WTC11 (cell line): ENCODE measurements around the gene SULT1A2. TPM values are rescaled to one million over a fixed set of nuclear protein-coding genes. Genes with fewer than 3 reads are reported as not detected.

Experiments used
- ATAC-seq: fragments of 200-7000 bp; cut with Tn5 transposase; 2 replicates; pipeline ENCODE4 v1.10.0; 2021; ENCODE audit warnings: mild to moderate bottlenecking, moderate library complexity
- CTCF ChIA-PET: fragments of 300-600 bp; sonication (Branson Sonifier 250); formaldehyde crosslinking; loops from one replicate; lab custom pipeline; 2021; ENCODE audit warnings: antibody characterized with exemption; lab: Charles Lee
- POLR2A ChIA-PET: fragments of 350-600 bp; sonication (Branson Sonifier 250); formaldehyde crosslinking; loops from one replicate; lab custom pipeline; 2021; ENCODE audit warnings: antibody characterized with exemption; lab: Charles Lee
- DNase-seq: peaks from one replicate; pipeline ENCODE4 v3.0.0; 2021; ENCODE audit warnings: low spot score
- H3K27ac Mint-ChIP-seq: 2 replicates; pipeline ENCODE4 v1.8.0; 2021; ENCODE audit warnings: mixed read lengths
- H3K27me3 Mint-ChIP-seq: 2 replicates; pipeline ENCODE4 v1.8.0; 2021; ENCODE audit warnings: low read depth, mild to moderate bottlenecking, moderate library complexity, mixed read lengths
- H3K36me3 Mint-ChIP-seq: 2 replicates; pipeline ENCODE4 v1.8.0; 2021; ENCODE audit warnings: mixed read lengths
- H3K4me1 Mint-ChIP-seq: 2 replicates; pipeline ENCODE4 v1.8.0; 2022; ENCODE audit warnings: mixed read lengths
- H3K4me3 Mint-ChIP-seq: 2 replicates; pipeline ENCODE4 v1.8.0; 2021; ENCODE audit warnings: mild to moderate bottlenecking, moderate library complexity, mixed read lengths
- H3K9me3 Mint-ChIP-seq: 2 replicates; pipeline ENCODE4 v1.8.0; 2021; ENCODE audit warnings: mixed read lengths
- CREM ChIP-seq: sonication (generic); formaldehyde crosslinking; IDR thresholded peaks from 2 replicates; pipeline ENCODE4 v1.8.1; 2022; ENCODE audit warnings: mild to moderate bottlenecking, missing genetic modification reagents, moderate library complexity
- ESRRA ChIP-seq: sonication (generic); formaldehyde crosslinking; IDR thresholded peaks from 2 replicates; pipeline ENCODE4 v1.8.1; 2022; ENCODE audit warnings: mild to moderate bottlenecking, missing genetic modification reagents, borderline replicate concordance
- FOXP1 ChIP-seq: sonication (generic); formaldehyde crosslinking; IDR thresholded peaks from 2 replicates; pipeline ENCODE4 v1.8.0; 2022; ENCODE audit warnings: missing genetic modification reagents, mild to moderate bottlenecking, moderate library complexity, borderline replicate concordance
- FOXP4 ChIP-seq: sonication (generic); formaldehyde crosslinking; IDR thresholded peaks from 2 replicates; pipeline ENCODE4 v1.8.0; 2022; ENCODE audit warnings: mild to moderate bottlenecking, missing genetic modification reagents
- GABPB1 ChIP-seq: sonication (generic); formaldehyde crosslinking; IDR thresholded peaks from 2 replicates; pipeline ENCODE4 v1.8.1; 2023; ENCODE audit warnings: mild to moderate bottlenecking, missing genetic modification reagents
- GRHL2 ChIP-seq: fragments of 250-450 bp; sonication (Bioruptor Pico); IDR thresholded peaks from 2 replicates; pipeline ENCODE4 v1.8.0; 2022; ENCODE audit warnings: mild to moderate bottlenecking, moderate library complexity; ENCODE audit not compliant: insufficient replicate concordance, severe bottlenecking
- JUN ChIP-seq: sonication (generic); formaldehyde crosslinking; IDR thresholded peaks from 2 replicates; pipeline ENCODE4 v1.8.0; 2023; ENCODE audit warnings: mild to moderate bottlenecking, missing genetic modification reagents
- SMAD3 ChIP-seq: sonication (generic); formaldehyde crosslinking; IDR thresholded peaks from 2 replicates; pipeline ENCODE4 v1.8.0; 2022; ENCODE audit warnings: missing genetic modification reagents, mild to moderate bottlenecking, borderline replicate concordance
- SP1 ChIP-seq: sonication (generic); formaldehyde crosslinking; conservative IDR thresholded peaks from 2 replicates; pipeline ENCODE4 v1.8.1; 2022; ENCODE audit warnings: missing genetic modification reagents
- TCF7 ChIP-seq: sonication (generic); formaldehyde crosslinking; IDR thresholded peaks from 2 replicates; pipeline ENCODE4 v1.8.0; 2022; ENCODE audit warnings: mild to moderate bottlenecking, low read depth, missing genetic modification reagents, moderate library complexity
- TEAD1 ChIP-seq: sonication (generic); formaldehyde crosslinking; IDR thresholded peaks from 2 replicates; pipeline ENCODE4 v1.8.0; 2022; ENCODE audit warnings: mild to moderate bottlenecking, missing genetic modification reagents
- TP53 ChIP-seq: sonication (generic); formaldehyde crosslinking; IDR thresholded peaks from 2 replicates; pipeline ENCODE4 v1.8.1; 2023; ENCODE audit warnings: mild to moderate bottlenecking, missing genetic modification reagents
- USF1 ChIP-seq: sonication (generic); formaldehyde crosslinking; IDR thresholded peaks from 2 replicates; pipeline ENCODE4 v1.8.0; 2022; ENCODE audit warnings: mild to moderate bottlenecking, missing genetic modification reagents
- ZBTB21 ChIP-seq: sonication (generic); formaldehyde crosslinking; IDR thresholded peaks from 2 replicates; pipeline ENCODE4 v1.8.1; 2023; ENCODE audit warnings: mild to moderate bottlenecking, missing genetic modification reagents, borderline replicate concordance
- ZNF232 ChIP-seq: sonication (generic); formaldehyde crosslinking; IDR thresholded peaks from 2 replicates; pipeline ENCODE4 v1.8.0; 2022; ENCODE audit warnings: mild to moderate bottlenecking, missing genetic modification reagents
- ZNF263 ChIP-seq: sonication (generic); formaldehyde crosslinking; IDR thresholded peaks from 2 replicates; pipeline ENCODE4 v1.8.1; 2022; ENCODE audit warnings: low read depth, mild to moderate bottlenecking, moderate library complexity, missing genetic modification reagents
- ZNF281 ChIP-seq: sonication (generic); formaldehyde crosslinking; IDR thresholded peaks from 2 replicates; pipeline ENCODE4 v1.8.0; 2023; ENCODE audit warnings: mild to moderate bottlenecking, missing genetic modification reagents
- ZNF416 ChIP-seq: fragments of 250-450 bp; sonication (Bioruptor Pico); IDR thresholded peaks from 2 replicates; pipeline ENCODE4 v1.9.0; 2021; ENCODE audit warnings: mild to moderate bottlenecking, inconsistent platforms
- ZNF423 ChIP-seq: fragments of 250-450 bp; sonication (Bioruptor Pico); IDR thresholded peaks from 2 replicates; pipeline ENCODE4 v2.1.2; 2022; ENCODE audit warnings: mild to moderate bottlenecking, moderate library complexity
- total RNA-seq: library from RNA; stranded (reverse); gene quantifications from 3 replicates; pipeline ENCODE4 v1.2.3, GENCODE V29; 2021
- TF ChIP-seq, protein P1 (sequence below): sonication (generic); formaldehyde crosslinking; IDR thresholded peaks from 2 replicates; pipeline ENCODE4 v1.8.0; 2023; ENCODE audit warnings: missing genetic modification reagents, mild to moderate bottlenecking, borderline replicate concordance
- TF ChIP-seq, protein P2 (sequence below): sonication (generic); formaldehyde crosslinking; IDR thresholded peaks from 2 replicates; pipeline ENCODE4 v1.8.1; 2022; ENCODE audit warnings: mild to moderate bottlenecking, missing genetic modification reagents, moderate library complexity, borderline replicate concordance
- TF ChIP-seq, protein P3 (sequence below): sonication (generic); formaldehyde crosslinking; IDR thresholded peaks from 2 replicates; pipeline ENCODE4 v1.8.0; 2022; ENCODE audit warnings: mild to moderate bottlenecking, missing genetic modification reagents
- TF ChIP-seq, protein P4 (sequence below): sonication (generic); formaldehyde crosslinking; IDR thresholded peaks from 2 replicates; pipeline ENCODE4 v1.8.1; 2022; ENCODE audit warnings: mild to moderate bottlenecking, moderate library complexity, missing genetic modification reagents

Gene SULT1A2
- total RNA-seq, 1 experiment from 2014 or later = 0.35 TPM

- Mint-ChIP-seq H3K36me3 (peaks cover 8% of the 10 kb centered on the region), H3K9me3 (no peaks in the 10 kb centered on the region), H3K27ac (peak within 1 kb of the TSS; percentile 93), H3K27me3 (no peaks in the 10 kb centered on the region; the same call in 1 of the 2 replicates), H3K4me1 (peaks cover 5% of the 10 kb centered on the region), H3K4me3 (peak within 1 kb of the TSS; percentile 83)
- DNase-seq = peak; percentile 87
- peak; percentile 97 for ATAC-seq
- CTCF ChIA-PET = interaction anchor here (0.6 to 1.3 kb wide), 2 partner anchors 44 to 56 kb away, joined by 3 to 4 read pairs; partner anchors contain the start of gene SULT1A1
- POLR2A ChIA-PET = interaction anchor here (1.1 kb wide), 1 partner anchor 50 kb away, joined by 3 read pairs; no protein-coding TSS in a partner anchor
- TF ChIP-seq, protein P1, sequence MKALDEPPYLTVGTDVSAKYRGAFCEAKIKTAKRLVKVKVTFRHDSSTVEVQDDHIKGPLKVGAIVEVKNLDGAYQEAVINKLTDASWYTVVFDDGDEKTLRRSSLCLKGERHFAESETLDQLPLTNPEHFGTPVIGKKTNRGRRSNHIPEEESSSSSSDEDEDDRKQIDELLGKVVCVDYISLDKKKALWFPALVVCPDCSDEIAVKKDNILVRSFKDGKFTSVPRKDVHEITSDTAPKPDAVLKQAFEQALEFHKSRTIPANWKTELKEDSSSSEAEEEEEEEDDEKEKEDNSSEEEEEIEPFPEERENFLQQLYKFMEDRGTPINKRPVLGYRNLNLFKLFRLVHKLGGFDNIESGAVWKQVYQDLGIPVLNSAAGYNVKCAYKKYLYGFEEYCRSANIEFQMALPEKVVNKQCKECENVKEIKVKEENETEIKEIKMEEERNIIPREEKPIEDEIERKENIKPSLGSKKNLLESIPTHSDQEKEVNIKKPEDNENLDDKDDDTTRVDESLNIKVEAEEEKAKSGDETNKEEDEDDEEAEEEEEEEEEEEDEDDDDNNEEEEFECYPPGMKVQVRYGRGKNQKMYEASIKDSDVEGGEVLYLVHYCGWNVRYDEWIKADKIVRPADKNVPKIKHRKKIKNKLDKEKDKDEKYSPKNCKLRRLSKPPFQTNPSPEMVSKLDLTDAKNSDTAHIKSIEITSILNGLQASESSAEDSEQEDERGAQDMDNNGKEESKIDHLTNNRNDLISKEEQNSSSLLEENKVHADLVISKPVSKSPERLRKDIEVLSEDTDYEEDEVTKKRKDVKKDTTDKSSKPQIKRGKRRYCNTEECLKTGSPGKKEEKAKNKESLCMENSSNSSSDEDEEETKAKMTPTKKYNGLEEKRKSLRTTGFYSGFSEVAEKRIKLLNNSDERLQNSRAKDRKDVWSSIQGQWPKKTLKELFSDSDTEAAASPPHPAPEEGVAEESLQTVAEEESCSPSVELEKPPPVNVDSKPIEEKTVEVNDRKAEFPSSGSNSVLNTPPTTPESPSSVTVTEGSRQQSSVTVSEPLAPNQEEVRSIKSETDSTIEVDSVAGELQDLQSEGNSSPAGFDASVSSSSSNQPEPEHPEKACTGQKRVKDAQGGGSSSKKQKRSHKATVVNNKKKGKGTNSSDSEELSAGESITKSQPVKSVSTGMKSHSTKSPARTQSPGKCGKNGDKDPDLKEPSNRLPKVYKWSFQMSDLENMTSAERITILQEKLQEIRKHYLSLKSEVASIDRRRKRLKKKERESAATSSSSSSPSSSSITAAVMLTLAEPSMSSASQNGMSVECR (CRISPR knock-in tag) = 0 out of 2 replicates have a peak, but pooled peaks have one; percentile 49
- TF ChIP-seq USF1 (CRISPR knock-in tag) (peak; percentile 53), ESRRA (CRISPR knock-in tag) (peak; percentile 28; the same call in 1 of the 2 replicates), ZNF281 (CRISPR knock-in tag) (0 out of 2 replicates have a peak, but pooled peaks have one; percentile 19), TCF7 (CRISPR knock-in tag) (no peak), ZNF263 (peak; percentile 68; the same call in 1 of the 2 replicates), ZNF423 (CRISPR knock-in tag) (no peak), ZNF232 (CRISPR knock-in tag) (peak; percentile 50; the same call in 1 of the 2 replicates), FOXP1 (peak; percentile 84), GABPB1 (CRISPR knock-in tag) (peak; percentile 81), ZBTB21 (CRISPR knock-in tag) (peak; percentile 83; the same call in 1 of the 2 replicates), CREM (CRISPR knock-in tag) (peak; percentile 64; the same call in 1 of the 2 replicates), GRHL2 (no peak), TEAD1 (peak; percentile 65), JUN (CRISPR knock-in tag) (0 out of 2 replicates have a peak, but pooled peaks have one; percentile 46), SMAD3 (CRISPR knock-in tag) (no peak), SP1 (CRISPR knock-in tag) (peak; percentile 83), TP53 (CRISPR knock-in tag) (0 out of 2 replicates have a peak, but pooled peaks have one; percentile 29), ZNF416 (CRISPR knock-in tag) (no peak), FOXP4 (peak; percentile 81; the same call in 1 of the 2 replicates)
- TF ChIP-seq, protein P2, sequence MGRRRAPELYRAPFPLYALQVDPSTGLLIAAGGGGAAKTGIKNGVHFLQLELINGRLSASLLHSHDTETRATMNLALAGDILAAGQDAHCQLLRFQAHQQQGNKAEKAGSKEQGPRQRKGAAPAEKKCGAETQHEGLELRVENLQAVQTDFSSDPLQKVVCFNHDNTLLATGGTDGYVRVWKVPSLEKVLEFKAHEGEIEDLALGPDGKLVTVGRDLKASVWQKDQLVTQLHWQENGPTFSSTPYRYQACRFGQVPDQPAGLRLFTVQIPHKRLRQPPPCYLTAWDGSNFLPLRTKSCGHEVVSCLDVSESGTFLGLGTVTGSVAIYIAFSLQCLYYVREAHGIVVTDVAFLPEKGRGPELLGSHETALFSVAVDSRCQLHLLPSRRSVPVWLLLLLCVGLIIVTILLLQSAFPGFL = peak; percentile 49; the same call in 1 of the 2 replicates
- TF ChIP-seq, protein P3, sequence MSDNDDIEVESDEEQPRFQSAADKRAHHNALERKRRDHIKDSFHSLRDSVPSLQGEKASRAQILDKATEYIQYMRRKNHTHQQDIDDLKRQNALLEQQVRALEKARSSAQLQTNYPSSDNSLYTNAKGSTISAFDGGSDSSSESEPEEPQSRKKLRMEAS = peak; percentile 89
- TF ChIP-seq, protein P4, sequence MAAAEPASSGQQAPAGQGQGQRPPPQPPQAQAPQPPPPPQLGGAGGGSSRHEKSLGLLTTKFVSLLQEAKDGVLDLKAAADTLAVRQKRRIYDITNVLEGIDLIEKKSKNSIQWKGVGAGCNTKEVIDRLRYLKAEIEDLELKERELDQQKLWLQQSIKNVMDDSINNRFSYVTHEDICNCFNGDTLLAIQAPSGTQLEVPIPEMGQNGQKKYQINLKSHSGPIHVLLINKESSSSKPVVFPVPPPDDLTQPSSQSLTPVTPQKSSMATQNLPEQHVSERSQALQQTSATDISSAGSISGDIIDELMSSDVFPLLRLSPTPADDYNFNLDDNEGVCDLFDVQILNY (CRISPR knock-in tag) = no peak
These were observed 42.8 kb downstream of the SULT1A2 start, which contains the start of gene SGF29 for GRCh38 chr16:28553776-28554633. Gene SGF29 (plus strand): TSS chr16:28553920. CDS start chr16:28581070, 27,150 bp downstream.
